Lung (tissue), 12 donors: ENCODE results near the gene MKKS. TPM values are rescaled to one million over a fixed set of nuclear protein-coding genes. Genes with fewer than 3 reads are reported as not detected.

ENCODE experiments used
- ATAC-seq: fragments of 200-7000 bp; cut with Tn5 transposase; one replicate; pipeline ENCODE4 v1.9.1; 2020; ENCODE audit warnings: moderate number of reproducible peaks; ENCODE audit not compliant: insufficient read depth, low FRiP score
- DNase-seq, 3 donors: peaks; one replicate each; pipeline ENCODE4 v3.0.0-alpha.2; 2013 to 2017
- H3K27ac ChIP-seq, 2 donors: one replicate each; pipeline ENCODE4 v1.5.1; 2013; ENCODE audit warnings: mild to moderate bottlenecking in 2 of 2, moderate library complexity in 2 of 2, control low read depth in 1 of 2, inconsistent platforms in 1 of 2, low read depth in 1 of 2, low read length in 1 of 2
- H3K27me3 ChIP-seq, 3 donors: one replicate each; pipeline ENCODE4 v1.5.1; 2013; ENCODE audit warnings: low read length in 2 of 3; ENCODE audit not compliant: control insufficient read depth in 3 of 3, insufficient read depth in 3 of 3
- H3K36me3 ChIP-seq, 4 donors: one replicate each; pipeline ENCODE4 v1.5.1; 2013; ENCODE audit warnings: low read length in 4 of 4, mild to moderate bottlenecking in 1 of 4, moderate library complexity in 1 of 4; ENCODE audit not compliant: control insufficient read depth in 4 of 4, insufficient read depth in 4 of 4
- H3K4me1 ChIP-seq, 5 donors: one replicate each; pipeline ENCODE4 v1.5.1; 2013; ENCODE audit warnings: low read length in 5 of 5, mild to moderate bottlenecking in 2 of 5, moderate library complexity in 1 of 5; ENCODE audit not compliant: control insufficient read depth in 5 of 5, insufficient read depth in 5 of 5
- H3K4me3 ChIP-seq: one replicate; pipeline ENCODE4 v1.5.1; 2013; ENCODE audit warnings: mild to moderate bottlenecking, control low read depth, moderate library complexity
- H3K9ac ChIP-seq, 2 donors: one replicate each; pipeline ENCODE4 v1.5.1; 2013; ENCODE audit warnings: low read length in 2 of 2, control low read depth in 1 of 2; ENCODE audit not compliant: insufficient read depth in 1 of 2
- H3K9me3 ChIP-seq, 4 donors: one replicate each; pipeline ENCODE4 v1.5.1; 2013; ENCODE audit warnings: low read length in 3 of 4, mild to moderate bottlenecking in 1 of 4, moderate library complexity in 1 of 4; ENCODE audit not compliant: control insufficient read depth in 4 of 4, insufficient read depth in 3 of 4
- WGBS, 2 donors: extraction: QIAGEN DNeasy Blood & Tissue Kit; methylation state at CpG; one replicate each; pipeline ENCODE4 v1.1.7; 2013; 5-methylcytosine and 5-hydroxymethylcytosine counted together
- polyA plus RNA-seq, 2 donors: library from polyadenylated mRNA; stranded (reverse); fragments of 200-250 nt; gene quantifications; one replicate each; pipeline ENCODE4 v1.2.1, GENCODE V29; 2013
- total RNA-seq, 2 donors: library from RNA; depleted of rRNA in 1 of 2; stranded (reverse); fragments of >200 nt in 1 of 2; gene quantifications; one replicate each; pipeline ENCODE4 v1.2.1, GENCODE V29; 2014 to 2021
- TF ChIP-seq, protein P1 (sequence below): IDR thresholded peaks from 2 replicates; pipeline ENCODE4 v1.5.1; 2012; ENCODE audit warnings: mild to moderate bottlenecking; ENCODE audit errors: control extremely low read depth, extremely low read depth
- donor health status: control.
- donor health status: control.
- donor health status: Bipolar disorder and iron deficiency.
- donor health status: healthy.
- donor health status: DM: yes; HTN: yes; CAD: no.

The MKKS gene
- total and polyA plus RNA-seq, 4 donors = 12.3 to 15.1 (median 13.1) TPM

GRCh38 chr20:10366898-10367692 is 66.9 kb downstream of the MKKS start:
- WGBS, 2 donors = 85 to 89% methylated on average over 4 of the region's 4 CpGs
- ATAC-seq = no peak
- H3K36me3 ChIP-seq = no peaks in the 10 kb centered on the region
- no peak overlapping the region for H3K4me3 ChIP-seq
- H3K9ac ChIP-seq = no peak overlapping the region
- no peaks in the 10 kb centered on the region for H3K9me3 ChIP-seq
- H3K27ac ChIP-seq = no peak overlapping the region
- no peaks in the 10 kb centered on the region for H3K27me3 ChIP-seq
- peak in 1 of 3 donors; percentile 11 for DNase-seq
- H3K4me1 ChIP-seq = peaks cover 0 to 20% (median 4%) of the 10 kb centered on the region in 5 donors
- TF ChIP-seq, protein P1, sequence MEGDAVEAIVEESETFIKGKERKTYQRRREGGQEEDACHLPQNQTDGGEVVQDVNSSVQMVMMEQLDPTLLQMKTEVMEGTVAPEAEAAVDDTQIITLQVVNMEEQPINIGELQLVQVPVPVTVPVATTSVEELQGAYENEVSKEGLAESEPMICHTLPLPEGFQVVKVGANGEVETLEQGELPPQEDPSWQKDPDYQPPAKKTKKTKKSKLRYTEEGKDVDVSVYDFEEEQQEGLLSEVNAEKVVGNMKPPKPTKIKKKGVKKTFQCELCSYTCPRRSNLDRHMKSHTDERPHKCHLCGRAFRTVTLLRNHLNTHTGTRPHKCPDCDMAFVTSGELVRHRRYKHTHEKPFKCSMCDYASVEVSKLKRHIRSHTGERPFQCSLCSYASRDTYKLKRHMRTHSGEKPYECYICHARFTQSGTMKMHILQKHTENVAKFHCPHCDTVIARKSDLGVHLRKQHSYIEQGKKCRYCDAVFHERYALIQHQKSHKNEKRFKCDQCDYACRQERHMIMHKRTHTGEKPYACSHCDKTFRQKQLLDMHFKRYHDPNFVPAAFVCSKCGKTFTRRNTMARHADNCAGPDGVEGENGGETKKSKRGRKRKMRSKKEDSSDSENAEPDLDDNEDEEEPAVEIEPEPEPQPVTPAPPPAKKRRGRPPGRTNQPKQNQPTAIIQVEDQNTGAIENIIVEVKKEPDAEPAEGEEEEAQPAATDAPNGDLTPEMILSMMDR = no peak

DNA sequence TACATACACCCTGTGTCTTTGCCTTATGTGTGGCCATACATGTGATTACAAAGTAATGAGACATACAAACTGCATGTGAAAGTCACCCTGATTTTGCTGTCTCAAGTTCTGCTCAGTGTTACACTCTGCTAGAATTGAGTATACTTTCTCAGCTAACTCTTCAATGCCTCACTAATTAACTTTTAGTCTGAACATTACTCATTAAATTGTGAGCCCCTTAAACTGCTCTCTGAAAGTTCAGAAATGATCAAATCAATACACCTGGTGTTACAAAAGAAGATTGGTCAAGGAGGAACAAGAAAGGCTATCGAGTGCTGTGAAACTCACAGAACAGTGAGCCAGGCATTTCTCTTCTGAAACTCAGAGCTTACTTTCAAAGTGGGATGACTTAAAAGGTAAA is 71.3 kb downstream of the MKKS start:
- ATAC-seq = no peak
- no peaks in the 10 kb centered on the region for H3K27me3 ChIP-seq
- TF ChIP-seq, protein P1 = no peak
- H3K4me1 ChIP-seq = peaks cover 0 to 5% (median 2%) of the 10 kb centered on the region in 5 donors
- no peak for DNase-seq
- no peaks in the 10 kb centered on the region for H3K9me3 ChIP-seq
- no peak overlapping the region for H3K4me3 ChIP-seq
- H3K27ac ChIP-seq = no peak overlapping the region
- H3K9ac ChIP-seq = no peak overlapping the region
- no peaks in the 10 kb centered on the region for H3K36me3 ChIP-seq
- 91 to 92% methylated on average over 1 of the region's 1 CpG for WGBS, 2 donors

DNA sequence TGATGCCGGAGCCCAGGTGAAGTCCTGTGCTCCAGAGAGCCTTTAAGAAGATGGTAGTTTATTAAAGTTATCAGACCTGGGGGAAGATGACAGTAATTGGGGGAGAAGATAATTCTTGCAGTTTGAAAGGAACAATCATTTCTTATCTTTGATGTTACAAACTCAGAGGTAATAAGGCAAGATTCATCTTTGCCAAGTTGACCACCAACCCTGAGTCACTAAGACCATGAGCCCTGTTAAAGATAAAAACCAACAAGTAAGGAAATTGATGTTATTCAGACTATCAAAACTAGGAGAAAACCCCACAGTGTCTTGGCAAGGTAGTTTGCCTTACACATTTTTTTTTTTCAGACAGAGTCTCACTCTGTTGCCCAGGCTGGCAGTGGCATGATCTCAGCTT is 73.1 kb downstream of the MKKS start:
- H3K27ac ChIP-seq = no peak overlapping the region
- no peaks in the 10 kb centered on the region for H3K36me3 ChIP-seq
- no peaks in the 10 kb centered on the region for H3K27me3 ChIP-seq
- no peak overlapping the region for H3K4me3 ChIP-seq
- ATAC-seq (no peak), DNase-seq (no peak)
- H3K9ac ChIP-seq = no peak overlapping the region
- no peaks in the 10 kb centered on the region for H3K9me3 ChIP-seq
- WGBS, 2 donors = 94 to 95% methylated on average over 1 of the region's 1 CpG
- peaks cover 0 to 3% (median 0%) of the 10 kb centered on the region in 5 donors for H3K4me1 ChIP-seq
- TF ChIP-seq, protein P1 = no peak
